ENCODE results near the gene IQGAP2. TPM values are rescaled to one million over a fixed set of nuclear protein-coding genes. Genes with fewer than 3 reads are reported as not detected.
"Not testable (repeated sequence)": the region's sequence is repeated elsewhere in the genome, so short reads cannot be mapped to it uniquely, and the experiment has no call there.

Gene IQGAP2
- total RNA-seq, 2 donors from 2014 or later = 15.3 to 17.6 TPM

DNA sequence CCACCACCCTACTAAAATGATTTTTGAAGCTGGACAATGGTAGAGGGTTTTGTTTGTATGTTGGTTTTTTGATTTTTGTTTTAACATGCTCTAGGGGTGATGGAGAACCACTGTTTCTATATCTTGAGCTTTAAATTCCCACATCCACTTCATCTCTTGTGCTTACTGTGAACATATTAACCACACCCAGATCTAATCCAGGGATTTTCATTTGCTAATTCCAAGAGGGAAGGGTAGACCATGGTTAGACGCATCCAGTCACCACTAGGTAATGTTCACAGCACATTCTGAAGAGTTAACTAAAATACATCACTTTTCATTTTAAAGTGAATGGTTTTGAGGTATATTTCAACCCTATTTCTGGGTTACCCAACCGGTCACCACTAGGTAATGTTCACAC lies 36.5 kb upstream of the IQGAP2 start:
- no peak for ATAC-seq (ENCODE audit: insufficient number of reproducible peaks, low FRiP score, low read depth)
- TF ChIP-seq, protein P1, sequence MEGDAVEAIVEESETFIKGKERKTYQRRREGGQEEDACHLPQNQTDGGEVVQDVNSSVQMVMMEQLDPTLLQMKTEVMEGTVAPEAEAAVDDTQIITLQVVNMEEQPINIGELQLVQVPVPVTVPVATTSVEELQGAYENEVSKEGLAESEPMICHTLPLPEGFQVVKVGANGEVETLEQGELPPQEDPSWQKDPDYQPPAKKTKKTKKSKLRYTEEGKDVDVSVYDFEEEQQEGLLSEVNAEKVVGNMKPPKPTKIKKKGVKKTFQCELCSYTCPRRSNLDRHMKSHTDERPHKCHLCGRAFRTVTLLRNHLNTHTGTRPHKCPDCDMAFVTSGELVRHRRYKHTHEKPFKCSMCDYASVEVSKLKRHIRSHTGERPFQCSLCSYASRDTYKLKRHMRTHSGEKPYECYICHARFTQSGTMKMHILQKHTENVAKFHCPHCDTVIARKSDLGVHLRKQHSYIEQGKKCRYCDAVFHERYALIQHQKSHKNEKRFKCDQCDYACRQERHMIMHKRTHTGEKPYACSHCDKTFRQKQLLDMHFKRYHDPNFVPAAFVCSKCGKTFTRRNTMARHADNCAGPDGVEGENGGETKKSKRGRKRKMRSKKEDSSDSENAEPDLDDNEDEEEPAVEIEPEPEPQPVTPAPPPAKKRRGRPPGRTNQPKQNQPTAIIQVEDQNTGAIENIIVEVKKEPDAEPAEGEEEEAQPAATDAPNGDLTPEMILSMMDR (IDR thresholded peaks at IDR 0.05) = no peak
- Histone ChIP-seq H3K9me3 (no peaks in the 10 kb centered on the region), H3K4me1 (ENCODE audit: control insufficient read depth in 1 of 2, low read depth in 2 of 2) (no peaks in the 10 kb centered on the region), H3K27ac (no peak overlapping the region), H3K36me3 (no peaks in the 10 kb centered on the region), H3K27me3 (replicated peaks; ENCODE audit: insufficient read depth) (no peaks in the 10 kb centered on the region), H3K4me3 (no peak overlapping the region)
- DNase-seq (ENCODE audit: low spot score) = no peak

DNA sequence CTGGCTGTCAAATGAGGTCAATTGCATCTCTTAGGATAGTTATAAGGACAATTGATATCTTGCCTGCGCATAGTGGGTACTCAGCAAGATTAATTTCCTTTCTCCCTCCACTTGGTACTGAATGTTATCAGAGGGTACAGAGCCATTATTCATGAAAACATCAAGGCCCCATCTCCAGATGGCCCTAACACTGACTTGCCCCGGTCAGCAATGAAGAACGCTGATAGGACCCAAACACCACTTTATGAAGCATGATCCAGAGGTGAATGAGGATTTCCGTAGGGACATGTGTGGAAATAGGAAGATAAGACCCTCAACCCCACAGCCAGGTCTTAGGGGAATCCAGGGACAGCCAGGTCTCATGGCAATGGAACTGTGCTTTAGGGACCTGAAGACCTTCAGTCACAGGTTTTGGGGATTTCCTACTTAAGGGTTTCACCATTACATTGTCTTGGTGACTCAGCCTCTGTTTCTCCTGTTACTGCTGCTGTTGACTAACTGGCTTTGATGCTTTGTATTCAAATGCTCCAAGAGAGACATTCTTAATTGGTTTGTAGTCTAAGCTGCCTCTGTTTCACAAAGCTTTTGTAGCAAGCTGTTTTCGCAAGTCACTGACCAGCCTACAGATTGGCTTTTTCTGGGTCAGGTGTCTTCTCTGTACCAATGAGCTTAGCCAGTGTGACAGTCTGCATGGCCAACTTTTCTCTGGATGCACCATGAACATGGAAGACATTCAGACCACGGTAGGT lies 35.3 kb upstream of the IQGAP2 start:
- Histone ChIP-seq H3K4me3 (no peak overlapping the region), H3K4me1 (ENCODE audit: control insufficient read depth in 1 of 2, low read depth in 2 of 2) (no peaks in the 10 kb centered on the region), H3K36me3 (no peaks in the 10 kb centered on the region), H3K27ac (no peak overlapping the region), H3K27me3 (replicated peaks; ENCODE audit: insufficient read depth) (no peaks in the 10 kb centered on the region), H3K9me3 (no peaks in the 10 kb centered on the region)
- DNase-seq (ENCODE audit: low spot score) (no peak), ATAC-seq (ENCODE audit: insufficient number of reproducible peaks, low FRiP score, low read depth) (no peak)
- TF ChIP-seq, protein P1 (IDR thresholded peaks at IDR 0.05) = no peak

DNA sequence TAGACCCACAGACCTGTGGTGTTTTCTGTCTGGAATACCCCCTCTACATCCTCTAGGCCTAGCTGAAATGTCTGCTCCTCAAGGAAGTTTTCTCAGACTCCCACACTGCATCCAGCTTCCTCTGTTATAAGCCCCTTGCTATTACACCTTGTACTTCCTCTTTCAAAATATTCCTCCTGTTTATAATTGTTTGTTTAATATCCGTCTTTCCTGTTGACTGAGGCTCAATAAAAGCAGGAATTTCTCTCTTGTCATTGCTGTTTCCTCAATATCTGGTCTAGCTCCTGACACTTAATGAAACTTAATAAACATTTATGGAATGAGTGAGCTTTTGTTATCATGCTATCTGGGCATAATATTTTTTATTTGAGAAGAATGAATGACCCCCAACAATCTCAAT lies 34.1 kb upstream of the IQGAP2 start:
- TF ChIP-seq, protein P1 (IDR thresholded peaks at IDR 0.05) = no peak
- Histone ChIP-seq H3K4me3 (no peak overlapping the region), H3K4me1 (ENCODE audit: control insufficient read depth in 1 of 2, low read depth in 2 of 2) (no peaks in the 10 kb centered on the region), H3K9me3 (no peaks in the 10 kb centered on the region), H3K27me3 (replicated peaks; ENCODE audit: insufficient read depth) (no peaks in the 10 kb centered on the region), H3K27ac (no peak overlapping the region), H3K36me3 (no peaks in the 10 kb centered on the region)
- ATAC-seq (ENCODE audit: insufficient number of reproducible peaks, low FRiP score, low read depth) (no peak), DNase-seq (ENCODE audit: low spot score) (no peak)

DNA sequence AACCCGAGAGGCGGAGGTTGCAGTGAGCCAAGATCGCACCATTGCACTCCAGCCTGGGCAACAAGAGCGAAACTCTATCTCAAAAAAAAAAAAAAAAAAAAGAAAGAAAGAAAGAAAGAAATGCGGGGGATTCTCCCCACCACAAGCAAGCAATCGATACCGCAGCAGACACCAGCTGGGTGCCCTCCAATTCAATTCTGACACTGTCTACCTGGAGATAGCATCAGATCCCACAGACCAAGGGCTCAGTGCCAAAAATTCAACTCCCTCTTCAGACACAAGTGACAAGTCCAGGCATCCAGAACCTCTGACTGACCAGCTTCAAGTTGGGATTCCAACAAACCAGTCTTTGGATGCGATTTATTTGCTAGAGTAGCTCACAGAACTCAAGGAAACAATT lies 33.4 kb upstream of the IQGAP2 start:
- not testable (repeated sequence) for H3K27me3 ChIP-seq (replicated peaks; ENCODE audit: insufficient read depth); ATAC-seq (ENCODE audit: insufficient number of reproducible peaks, low FRiP score, low read depth); DNase-seq (ENCODE audit: low spot score); H3K27ac ChIP-seq; H3K4me1 ChIP-seq (ENCODE audit: control insufficient read depth in 1 of 2, low read depth in 2 of 2); H3K9me3 ChIP-seq; H3K36me3 ChIP-seq; H3K4me3 ChIP-seq

DNA sequence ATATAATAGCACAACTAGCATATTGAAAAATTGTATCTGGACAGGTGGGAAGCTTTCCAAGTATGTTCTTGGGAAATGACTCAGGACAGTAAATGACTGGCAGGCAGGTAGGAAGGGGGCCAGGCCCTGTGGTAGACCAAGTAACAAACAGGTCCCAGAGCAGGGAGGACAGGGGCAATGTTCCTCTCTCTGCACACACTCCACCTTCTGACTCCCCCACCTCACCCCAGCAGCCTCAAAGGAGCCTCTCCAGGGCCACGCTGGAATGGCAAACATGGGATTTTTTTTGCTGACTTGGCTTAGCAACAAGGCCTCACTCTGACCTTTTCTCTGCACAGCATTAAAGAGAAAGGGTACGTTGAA lies 31.1 kb upstream of the IQGAP2 start:
- H3K4me1 ChIP-seq (ENCODE audit: control insufficient read depth in 1 of 2, low read depth in 2 of 2) = no peaks in the 10 kb centered on the region
- H3K27ac ChIP-seq = no peak overlapping the region
- no peaks in the 10 kb centered on the region for H3K36me3 ChIP-seq
- TF ChIP-seq, protein P1 (IDR thresholded peaks at IDR 0.05) = no peak
- no peak for DNase-seq (ENCODE audit: low spot score)
- H3K4me3 ChIP-seq = no peak overlapping the region
- no peaks in the 10 kb centered on the region for H3K9me3 ChIP-seq
- no peak for ATAC-seq (ENCODE audit: insufficient number of reproducible peaks, low FRiP score, low read depth)
- H3K27me3 ChIP-seq (replicated peaks; ENCODE audit: insufficient read depth) = no peaks in the 10 kb centered on the region
